Measurements from ENCODE around the gene ATXN1.

Gene ATXN1

DNA sequence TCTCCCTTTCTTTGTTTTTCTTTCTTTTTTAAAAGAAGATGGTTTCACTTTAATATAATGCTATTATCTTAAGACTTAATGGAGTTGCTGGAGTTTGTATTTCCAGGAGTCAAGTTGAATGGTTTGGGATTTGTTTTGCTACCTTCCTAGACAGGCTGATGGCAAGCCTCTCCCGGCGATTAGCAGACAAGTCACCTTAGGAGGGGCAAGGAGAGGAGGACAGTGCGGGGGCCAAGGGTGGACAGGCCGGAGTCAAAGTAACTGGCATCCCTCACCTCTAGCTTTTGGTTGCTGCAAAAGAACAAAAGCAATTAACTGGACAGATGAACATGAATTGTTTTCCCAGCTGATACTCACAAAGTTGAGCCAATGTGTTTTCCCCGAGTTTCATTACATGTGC, 465.8 kb downstream of the ATXN1 start:
- no peaks in the 10 kb centered on the region for H3K9me3 ChIP-seq (replicated peaks in 1 of 2; ENCODE audit: control insufficient read depth in 2 of 2, insufficient read depth in 1 of 2, low read depth in 1 of 2, low read length in 2 of 2)
- no peak overlapping the region for H3K4me2 ChIP-seq (ENCODE audit: insufficient read depth, low read length, poor library complexity, severe bottlenecking)
- H3K14ac ChIP-seq (ENCODE audit: low read length), result no peak overlapping the region
- H2AFZ ChIP-seq (ENCODE audit: low read length), result no peak overlapping the region
- no peaks in the 10 kb centered on the region for H3K36me3 ChIP-seq (replicated peaks in 1 of 2; ENCODE audit: control insufficient read depth in 2 of 2, insufficient read depth in 2 of 2, low read length in 2 of 2)
- no peak overlapping the region for H2BK15ac ChIP-seq (ENCODE audit: low read length)
- H2AK5ac ChIP-seq (ENCODE audit: low read depth, low read length), result no peak overlapping the region
- H3K4ac ChIP-seq (ENCODE audit: low read length), result no peak overlapping the region
- H3K27ac ChIP-seq (replicated peaks; ENCODE audit: low read length), result no peak overlapping the region
- H2BK12ac ChIP-seq (ENCODE audit: low read length), result no peak overlapping the region
- WGBS, 2 donors (ENCODE audit: extremely low coverage in 2 of 2, insufficient read length in 2 of 2, insufficient replicate concordance in 1 of 2), result no CpG with 5 or more reads among the region's 5 CpGs
- H3K27me3 ChIP-seq (ENCODE audit: control insufficient read depth in 3 of 3, insufficient read depth in 3 of 3, low read depth in 1 of 3, low read length in 3 of 3), result no peaks in the 10 kb centered on the region
- no peak overlapping the region for H3K18ac ChIP-seq (ENCODE audit: low read length)
- H3K79me1 ChIP-seq (ENCODE audit: low read depth, low read length), result no peaks in the 10 kb centered on the region
- no peak overlapping the region for H4K91ac ChIP-seq (ENCODE audit: low read depth, low read length, poor library complexity)
- no peak overlapping the region for H3K9ac ChIP-seq (ENCODE audit: low read depth, low read length, poor library complexity)
- H2BK5ac ChIP-seq (ENCODE audit: low read length), result no peak overlapping the region
- no peak overlapping the region for H3K4me3 ChIP-seq (ENCODE audit: low read length in 2 of 2)
- H3K23ac ChIP-seq (ENCODE audit: low read depth, low read length, poor library complexity), result no peak overlapping the region
- no peaks in the 10 kb centered on the region for H3K4me1 ChIP-seq (ENCODE audit: control insufficient read depth in 2 of 2, insufficient read depth in 1 of 2, low read depth in 1 of 2, low read length in 2 of 2)
- no peak overlapping the region for H2BK120ac ChIP-seq (ENCODE audit: low read depth, low read length)
- H4K8ac ChIP-seq (ENCODE audit: low read depth, low read length), result no peak overlapping the region
- no peak for DNase-seq (ENCODE audit: low spot score)

DNA sequence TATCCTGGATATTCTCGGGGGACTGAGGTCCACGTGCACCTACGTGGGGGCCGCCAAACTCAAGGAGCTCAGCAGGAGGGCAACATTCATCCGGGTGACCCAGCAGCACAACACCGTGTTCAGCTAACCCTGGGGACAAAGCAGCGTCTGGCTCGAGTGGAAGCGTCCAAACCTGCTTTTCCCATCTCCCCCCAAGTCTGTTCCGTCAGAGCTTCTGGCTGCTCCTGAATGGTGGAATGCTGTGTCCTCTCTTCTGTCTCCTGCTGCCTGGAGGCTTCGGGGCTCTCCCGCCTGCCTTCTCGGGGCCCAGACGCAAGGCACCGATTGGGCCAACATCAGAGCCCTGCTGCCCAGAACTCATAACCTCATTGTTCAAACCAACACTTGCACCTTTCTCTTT, 466.2 kb downstream of the ATXN1 start:
- Histone ChIP-seq H3K27ac (replicated peaks; ENCODE audit: low read length) (no peak overlapping the region), H2AK5ac (ENCODE audit: low read depth, low read length) (no peak overlapping the region), H3K14ac (ENCODE audit: low read length) (no peak overlapping the region), H2AFZ (ENCODE audit: low read length) (no peak overlapping the region), H2BK120ac (ENCODE audit: low read depth, low read length) (no peak overlapping the region), H3K23ac (ENCODE audit: low read depth, low read length, poor library complexity) (no peak overlapping the region), H3K4me3 (ENCODE audit: low read length in 2 of 2) (no peak overlapping the region), H2BK5ac (ENCODE audit: low read length) (no peak overlapping the region), H4K8ac (ENCODE audit: low read depth, low read length) (no peak overlapping the region), H3K18ac (ENCODE audit: low read length) (no peak overlapping the region), H3K4me1 (ENCODE audit: control insufficient read depth in 2 of 2, insufficient read depth in 1 of 2, low read depth in 1 of 2, low read length in 2 of 2) (no peaks in the 10 kb centered on the region), H3K27me3 (ENCODE audit: control insufficient read depth in 3 of 3, insufficient read depth in 3 of 3, low read depth in 1 of 3, low read length in 3 of 3) (no peaks in the 10 kb centered on the region), H2BK15ac (ENCODE audit: low read length) (no peak overlapping the region), H2BK12ac (ENCODE audit: low read length) (no peak overlapping the region), H3K36me3 (replicated peaks in 1 of 2; ENCODE audit: control insufficient read depth in 2 of 2, insufficient read depth in 2 of 2, low read length in 2 of 2) (no peaks in the 10 kb centered on the region), H4K91ac (ENCODE audit: low read depth, low read length, poor library complexity) (no peak overlapping the region), H3K9me3 (replicated peaks in 1 of 2; ENCODE audit: control insufficient read depth in 2 of 2, insufficient read depth in 1 of 2, low read depth in 1 of 2, low read length in 2 of 2) (no peaks in the 10 kb centered on the region), H3K4ac (ENCODE audit: low read length) (no peak overlapping the region), H3K79me1 (ENCODE audit: low read depth, low read length) (no peaks in the 10 kb centered on the region), H3K4me2 (ENCODE audit: insufficient read depth, low read length, poor library complexity, severe bottlenecking) (no peak overlapping the region), H3K9ac (ENCODE audit: low read depth, low read length, poor library complexity) (no peak overlapping the region)
- DNase-seq (ENCODE audit: low spot score), result no peak
- no CpG with 5 or more reads among the region's 15 CpGs for WGBS, 2 donors (ENCODE audit: extremely low coverage in 2 of 2, insufficient read length in 2 of 2, insufficient replicate concordance in 1 of 2)

DNA sequence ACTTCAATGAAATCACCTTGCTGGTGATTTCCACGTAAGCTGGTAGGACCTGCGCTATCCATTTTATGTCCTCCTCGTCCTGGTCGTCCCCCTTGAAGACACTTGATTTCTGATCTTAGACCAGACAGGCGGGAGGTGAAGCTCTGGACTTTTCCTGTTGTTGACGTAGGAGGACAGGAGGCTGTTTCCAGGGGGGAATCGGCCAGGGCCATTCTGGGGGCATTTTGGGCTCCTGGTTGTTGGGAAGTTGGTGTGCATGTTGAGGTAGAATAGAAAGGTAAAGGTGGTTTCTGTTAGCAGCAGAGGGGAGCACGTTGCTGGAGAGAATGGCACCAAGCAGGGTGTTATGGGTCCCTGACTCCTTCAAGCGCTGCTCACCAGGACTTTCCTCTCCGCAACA, 466.9 kb downstream of the ATXN1 start:
- no peak overlapping the region for H3K4me3 ChIP-seq (ENCODE audit: low read length in 2 of 2)
- H2BK12ac ChIP-seq (ENCODE audit: low read length), result peak overlapping the region; percentile 82
- no peaks in the 10 kb centered on the region for H3K36me3 ChIP-seq (replicated peaks in 1 of 2; ENCODE audit: control insufficient read depth in 2 of 2, insufficient read depth in 2 of 2, low read length in 2 of 2)
- no peak overlapping the region for H3K4ac ChIP-seq (ENCODE audit: low read length)
- H3K79me1 ChIP-seq (ENCODE audit: low read depth, low read length), result no peaks in the 10 kb centered on the region
- no peaks in the 10 kb centered on the region for H3K27me3 ChIP-seq (ENCODE audit: control insufficient read depth in 3 of 3, insufficient read depth in 3 of 3, low read depth in 1 of 3, low read length in 3 of 3)
- no peak overlapping the region for H2BK5ac ChIP-seq (ENCODE audit: low read length)
- no peak overlapping the region for H2AFZ ChIP-seq (ENCODE audit: low read length)
- H3K4me1 ChIP-seq (ENCODE audit: control insufficient read depth in 2 of 2, insufficient read depth in 1 of 2, low read depth in 1 of 2, low read length in 2 of 2), result no peaks in the 10 kb centered on the region
- H3K14ac ChIP-seq (ENCODE audit: low read length), result no peak overlapping the region
- H4K91ac ChIP-seq (ENCODE audit: low read depth, low read length, poor library complexity), result no peak overlapping the region
- H3K23ac ChIP-seq (ENCODE audit: low read depth, low read length, poor library complexity), result no peak overlapping the region
- no peaks in the 10 kb centered on the region for H3K9me3 ChIP-seq (replicated peaks in 1 of 2; ENCODE audit: control insufficient read depth in 2 of 2, insufficient read depth in 1 of 2, low read depth in 1 of 2, low read length in 2 of 2)
- no peak overlapping the region for H3K9ac ChIP-seq (ENCODE audit: low read depth, low read length, poor library complexity)
- H3K27ac ChIP-seq (replicated peaks; ENCODE audit: low read length), result no peak overlapping the region
- no peak overlapping the region for H2BK15ac ChIP-seq (ENCODE audit: low read length)
- H2AK5ac ChIP-seq (ENCODE audit: low read depth, low read length), result no peak overlapping the region
- no peak overlapping the region for H3K18ac ChIP-seq (ENCODE audit: low read length)
- H4K8ac ChIP-seq (ENCODE audit: low read depth, low read length), result no peak overlapping the region
- no peak for DNase-seq (ENCODE audit: low spot score)
- H2BK120ac ChIP-seq (ENCODE audit: low read depth, low read length), result no peak overlapping the region
- WGBS, 2 donors (ENCODE audit: extremely low coverage in 2 of 2, insufficient read length in 2 of 2, insufficient replicate concordance in 1 of 2), result no CpG with 5 or more reads among the region's 10 CpGs
- no peak overlapping the region for H3K4me2 ChIP-seq (ENCODE audit: insufficient read depth, low read length, poor library complexity, severe bottlenecking)

DNA sequence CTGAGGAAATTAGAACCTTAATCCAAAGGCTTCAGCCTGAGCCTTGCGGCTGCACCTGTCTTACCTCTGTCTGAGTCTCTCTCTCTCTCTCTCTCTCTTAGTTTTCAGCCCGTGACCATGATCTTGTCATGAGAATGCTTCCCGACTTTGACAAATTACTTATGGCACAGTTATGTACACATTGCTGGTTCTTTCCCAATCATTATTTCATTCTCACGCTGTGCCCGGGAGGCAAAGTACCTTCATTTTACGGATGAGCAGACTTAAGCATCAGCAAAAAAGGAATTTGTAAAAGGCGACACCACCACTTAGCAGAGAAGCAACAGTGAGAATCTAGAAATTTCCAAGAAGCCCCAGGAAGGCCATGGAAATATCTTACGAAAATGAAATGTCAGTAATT, 468.3 kb downstream of the ATXN1 start:
- H3K4me3 ChIP-seq (ENCODE audit: low read length in 2 of 2), result no peak overlapping the region
- no peaks in the 10 kb centered on the region for H3K79me1 ChIP-seq (ENCODE audit: low read depth, low read length)
- H3K14ac ChIP-seq (ENCODE audit: low read length), result no peak overlapping the region
- no peak overlapping the region for H2BK120ac ChIP-seq (ENCODE audit: low read depth, low read length)
- WGBS, 2 donors (ENCODE audit: extremely low coverage in 2 of 2, insufficient read length in 2 of 2, insufficient replicate concordance in 1 of 2), result no CpG with 5 or more reads among the region's 8 CpGs
- no peaks in the 10 kb centered on the region for H3K9me3 ChIP-seq (replicated peaks in 1 of 2; ENCODE audit: control insufficient read depth in 2 of 2, insufficient read depth in 1 of 2, low read depth in 1 of 2, low read length in 2 of 2)
- H3K18ac ChIP-seq (ENCODE audit: low read length), result no peak overlapping the region
- no peak overlapping the region for H3K9ac ChIP-seq (ENCODE audit: low read depth, low read length, poor library complexity)
- no peak overlapping the region for H2AFZ ChIP-seq (ENCODE audit: low read length)
- H4K91ac ChIP-seq (ENCODE audit: low read depth, low read length, poor library complexity), result no peak overlapping the region
- no peaks in the 10 kb centered on the region for H3K36me3 ChIP-seq (replicated peaks in 1 of 2; ENCODE audit: control insufficient read depth in 2 of 2, insufficient read depth in 2 of 2, low read length in 2 of 2)
- no peak overlapping the region for H2BK15ac ChIP-seq (ENCODE audit: low read length)
- no peak for DNase-seq (ENCODE audit: low spot score)
- H3K4ac ChIP-seq (ENCODE audit: low read length), result no peak overlapping the region
- no peaks in the 10 kb centered on the region for H3K27me3 ChIP-seq (ENCODE audit: control insufficient read depth in 3 of 3, insufficient read depth in 3 of 3, low read depth in 1 of 3, low read length in 3 of 3)
- no peak overlapping the region for H3K4me2 ChIP-seq (ENCODE audit: insufficient read depth, low read length, poor library complexity, severe bottlenecking)
- H3K4me1 ChIP-seq (ENCODE audit: control insufficient read depth in 2 of 2, insufficient read depth in 1 of 2, low read depth in 1 of 2, low read length in 2 of 2), result no peaks in the 10 kb centered on the region
- H2BK12ac ChIP-seq (ENCODE audit: low read length), result no peak overlapping the region
- H3K23ac ChIP-seq (ENCODE audit: low read depth, low read length, poor library complexity), result no peak overlapping the region
- H2AK5ac ChIP-seq (ENCODE audit: low read depth, low read length), result no peak overlapping the region
- no peak overlapping the region for H4K8ac ChIP-seq (ENCODE audit: low read depth, low read length)
- H2BK5ac ChIP-seq (ENCODE audit: low read length), result no peak overlapping the region
- H3K27ac ChIP-seq (replicated peaks; ENCODE audit: low read length), result no peak overlapping the region
